HepG2 (cell line): ENCODE data around the gene ZFR2. TPM values are rescaled to one million over a fixed set of nuclear protein-coding genes. Genes with fewer than 3 reads are reported as not detected.
A peak's percentile ranks its signal among the peaks of the same experiment; 100 is the strongest.

Source experiments
- CHD4 ChIP-seq: fragments of 200-600 bp; sonication (generic); IDR thresholded peaks from 2 replicates; pipeline ENCODE4 v1.7.0; 2017; ENCODE audit warnings: mild to moderate bottlenecking, low read length, borderline replicate concordance
- GATAD1 ChIP-seq: IDR thresholded peaks from 2 replicates; pipeline ENCODE4 v1.6.1; 2016; ENCODE audit warnings: missing genetic modification reagents, missing compliant biosample characterization
- HNRNPL ChIP-seq: fragments of 200-400 bp; formaldehyde crosslinking; IDR thresholded peaks from 2 replicates; pipeline ENCODE4 v1.6.1; 2017; ENCODE audit warnings: mild to moderate bottlenecking, low read depth, low read length
- KDM6A ChIP-seq: IDR thresholded peaks from 2 replicates; pipeline ENCODE4 v1.6.1; 2016; ENCODE audit warnings: low read depth
- RELA ChIP-seq: sonication (generic); formaldehyde crosslinking; IDR thresholded peaks from 2 replicates; pipeline ENCODE4 v1.4.0; 2020; ENCODE audit warnings: missing genetic modification reagents
- SIX4 ChIP-seq: sonication (generic); formaldehyde crosslinking; IDR thresholded peaks from 2 replicates; pipeline ENCODE4 v1.4.0; 2020; ENCODE audit warnings: missing genetic modification reagents
- SOX5 ChIP-seq: IDR thresholded peaks from 2 replicates; pipeline ENCODE4 v1.6.1; 2016; ENCODE audit warnings: borderline replicate concordance
- TCF12 ChIP-seq, 2 experiments: fragments of 450-650 bp in 1 of 2; sonication (generic) in 1 of 2; formaldehyde crosslinking in 1 of 2; IDR thresholded peaks; 2 replicates each; pipeline versions ENCODE4 v1.6.1 to v1.8.0; 2017 to 2022; ENCODE audit warnings: antibody characterized with exemption in 1 of 2, mild to moderate bottlenecking in 1 of 2, missing genetic modification reagents in 1 of 2, moderate library complexity in 1 of 2
- TFDP1 ChIP-seq: IDR thresholded peaks from 2 replicates; pipeline ENCODE4 v1.6.1; 2016; ENCODE audit warnings: missing compliant biosample characterization, missing genetic modification reagents, borderline replicate concordance
- TMF1 ChIP-seq: sonication (generic); formaldehyde crosslinking; IDR thresholded peaks from 2 replicates; pipeline ENCODE4 v1.8.1; 2022; ENCODE audit warnings: low read depth, missing genetic modification reagents
- ZBTB37 ChIP-seq: sonication (generic); formaldehyde crosslinking; IDR thresholded peaks from 2 replicates; pipeline ENCODE4 v1.4.0; 2020; ENCODE audit warnings: mild to moderate bottlenecking, missing genetic modification reagents
- ZNF232 ChIP-seq: sonication (generic); formaldehyde crosslinking; IDR thresholded peaks from 2 replicates; pipeline ENCODE4 v1.4.0; 2020; ENCODE audit warnings: missing genetic modification reagents, borderline replicate concordance
- ZNF253 ChIP-seq: sonication (generic); formaldehyde crosslinking; IDR thresholded peaks from 2 replicates; pipeline ENCODE4 v1.8.0; 2022; ENCODE audit warnings: mild to moderate bottlenecking, missing genetic modification reagents, borderline replicate concordance
- ZNF569 ChIP-seq: sonication (generic); formaldehyde crosslinking; IDR thresholded peaks from 2 replicates; pipeline ENCODE4 v1.5.0; 2020; ENCODE audit warnings: mild to moderate bottlenecking, missing genetic modification reagents, moderate library complexity, borderline replicate concordance
- ZNF577 ChIP-seq: sonication (generic); formaldehyde crosslinking; IDR thresholded peaks from 2 replicates; pipeline ENCODE4 v1.4.0; 2020; ENCODE audit warnings: mild to moderate bottlenecking, low read depth, missing genetic modification reagents, borderline replicate concordance
- ZNF776 ChIP-seq: sonication (generic); formaldehyde crosslinking; IDR thresholded peaks from 2 replicates; pipeline ENCODE4 v1.4.0; 2020; ENCODE audit warnings: mild to moderate bottlenecking, missing genetic modification reagents
- ZSCAN30 ChIP-seq: sonication (generic); formaldehyde crosslinking; IDR thresholded peaks from 2 replicates; pipeline ENCODE4 v1.5.0; 2020; ENCODE audit warnings: mild to moderate bottlenecking, missing genetic modification reagents
- polyA plus RNA-seq, 8 experiments: library from polyadenylated mRNA; depleted of rRNA in 3 of 8; stranded (reverse) in 7 of 8; unstranded in 1 of 8; fragments of >200 nt; fragmentation: Illumina TruSeq in 4 of 8; extraction: Trizol in 4 of 8; gene quantifications; 2 replicates each; pipeline versions ENCODE4 v1.2.1 to v1.2.3, GENCODE V29; 2011 to 2016; ENCODE audit warnings: low read depth in 4 of 8, missing spikeins in 1 of 8, mixed read lengths in 1 of 8; ENCODE audit not compliant: insufficient read depth in 1 of 8
- total RNA-seq, 5 experiments: library from RNA; depleted of rRNA; stranded (reverse); fragments of >200 nt; fragmentation: Illumina TruSeq; extraction: Trizol; gene quantifications; 2 replicates each; pipeline ENCODE4 v1.2.3, GENCODE V29; 2016; ENCODE audit warnings: low read depth in 1 of 5
- TF ChIP-seq, protein P1 (sequence below), 2 experiments: IDR thresholded peaks; 2 replicates each; pipeline ENCODE4 v1.6.1; 2011 to 2012; ENCODE audit warnings: low read length in 2 of 2, borderline replicate concordance in 1 of 2, low read depth in 1 of 2, mild to moderate bottlenecking in 1 of 2, moderate library complexity in 1 of 2
- TF ChIP-seq, protein P2 (sequence below): sonication (generic); formaldehyde crosslinking; IDR thresholded peaks from 2 replicates; pipeline ENCODE4 v1.4.0; 2020; ENCODE audit warnings: mild to moderate bottlenecking, missing genetic modification reagents
- TF ChIP-seq, protein P3 (sequence below): sonication (generic); formaldehyde crosslinking; IDR thresholded peaks from 2 replicates; pipeline ENCODE4 v1.5.0; 2020; ENCODE audit warnings: missing genetic modification reagents, mild to moderate bottlenecking, borderline replicate concordance

Gene ZFR2
- total and polyA plus RNA-seq, 2 of the 13 experiments (the other 11 are each of a cell fraction or from before 2014, with no cell fraction given) = 0.37 to 0.69 TPM

DNA sequence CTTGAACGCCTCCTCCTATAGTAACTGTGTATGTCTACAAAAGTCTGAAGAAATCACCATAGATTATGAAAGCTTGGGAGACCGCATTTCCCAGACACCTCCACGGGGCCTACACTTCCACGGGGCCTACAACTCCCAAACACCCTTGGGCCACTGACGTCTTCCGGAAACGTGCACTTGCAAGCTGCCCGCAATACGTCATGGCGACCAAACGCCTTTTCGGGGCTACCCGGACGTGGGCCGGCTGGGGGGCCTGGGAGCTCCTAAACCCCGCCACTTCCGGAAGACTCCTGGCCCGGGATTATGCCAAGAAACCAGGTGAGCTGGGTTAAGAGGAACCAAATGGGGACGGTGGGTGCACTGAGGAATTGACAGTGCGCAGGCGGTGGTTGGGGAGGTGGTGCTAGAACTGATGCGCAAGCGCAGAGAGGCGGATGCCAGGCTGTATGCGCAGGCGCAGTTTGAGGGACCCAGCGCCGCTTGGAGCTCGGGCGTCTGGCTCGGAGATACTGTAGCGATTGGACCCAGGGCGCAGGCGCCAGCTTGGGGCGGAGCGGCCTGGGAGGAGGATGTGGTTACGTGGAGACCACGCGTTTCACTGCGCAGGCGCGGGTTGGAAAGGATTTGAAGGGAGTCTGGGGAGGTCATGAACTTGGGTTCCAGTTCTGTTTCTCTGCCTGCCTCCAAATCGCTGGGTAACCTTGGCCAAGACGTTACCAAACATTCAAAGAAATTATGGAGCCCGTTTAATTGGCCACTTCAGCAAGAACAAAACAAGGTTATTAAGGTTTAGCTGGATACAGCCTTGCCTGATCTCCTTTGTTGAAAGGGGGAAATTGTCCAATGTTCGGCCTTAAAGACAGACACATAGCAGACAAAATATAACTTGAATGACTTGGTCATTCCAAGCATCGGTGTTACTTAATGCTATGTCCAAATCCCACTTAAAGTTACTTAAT is 106.1 kb downstream of the ZFR2 start, which contains the start of gene MRPL54 (continued):
- TF ChIP-seq, protein P1, sequence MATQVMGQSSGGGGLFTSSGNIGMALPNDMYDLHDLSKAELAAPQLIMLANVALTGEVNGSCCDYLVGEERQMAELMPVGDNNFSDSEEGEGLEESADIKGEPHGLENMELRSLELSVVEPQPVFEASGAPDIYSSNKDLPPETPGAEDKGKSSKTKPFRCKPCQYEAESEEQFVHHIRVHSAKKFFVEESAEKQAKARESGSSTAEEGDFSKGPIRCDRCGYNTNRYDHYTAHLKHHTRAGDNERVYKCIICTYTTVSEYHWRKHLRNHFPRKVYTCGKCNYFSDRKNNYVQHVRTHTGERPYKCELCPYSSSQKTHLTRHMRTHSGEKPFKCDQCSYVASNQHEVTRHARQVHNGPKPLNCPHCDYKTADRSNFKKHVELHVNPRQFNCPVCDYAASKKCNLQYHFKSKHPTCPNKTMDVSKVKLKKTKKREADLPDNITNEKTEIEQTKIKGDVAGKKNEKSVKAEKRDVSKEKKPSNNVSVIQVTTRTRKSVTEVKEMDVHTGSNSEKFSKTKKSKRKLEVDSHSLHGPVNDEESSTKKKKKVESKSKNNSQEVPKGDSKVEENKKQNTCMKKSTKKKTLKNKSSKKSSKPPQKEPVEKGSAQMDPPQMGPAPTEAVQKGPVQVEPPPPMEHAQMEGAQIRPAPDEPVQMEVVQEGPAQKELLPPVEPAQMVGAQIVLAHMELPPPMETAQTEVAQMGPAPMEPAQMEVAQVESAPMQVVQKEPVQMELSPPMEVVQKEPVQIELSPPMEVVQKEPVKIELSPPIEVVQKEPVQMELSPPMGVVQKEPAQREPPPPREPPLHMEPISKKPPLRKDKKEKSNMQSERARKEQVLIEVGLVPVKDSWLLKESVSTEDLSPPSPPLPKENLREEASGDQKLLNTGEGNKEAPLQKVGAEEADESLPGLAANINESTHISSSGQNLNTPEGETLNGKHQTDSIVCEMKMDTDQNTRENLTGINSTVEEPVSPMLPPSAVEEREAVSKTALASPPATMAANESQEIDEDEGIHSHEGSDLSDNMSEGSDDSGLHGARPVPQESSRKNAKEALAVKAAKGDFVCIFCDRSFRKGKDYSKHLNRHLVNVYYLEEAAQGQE (IDR thresholded peaks at IDR 0.05; ENCODE audit: borderline replicate concordance in 1 of 2, low read depth in 1 of 2, low read length in 2 of 2) = no peak
- 0 out of 2 replicates have a peak, but pooled peaks have one; percentile 38 for TF ChIP-seq ZNF569 (CRISPR knock-in tag)
- no peak for TF ChIP-seq ZNF232
- TF ChIP-seq, protein P2, sequence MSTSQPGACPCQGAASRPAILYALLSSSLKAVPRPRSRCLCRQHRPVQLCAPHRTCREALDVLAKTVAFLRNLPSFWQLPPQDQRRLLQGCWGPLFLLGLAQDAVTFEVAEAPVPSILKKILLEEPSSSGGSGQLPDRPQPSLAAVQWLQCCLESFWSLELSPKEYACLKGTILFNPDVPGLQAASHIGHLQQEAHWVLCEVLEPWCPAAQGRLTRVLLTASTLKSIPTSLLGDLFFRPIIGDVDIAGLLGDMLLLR (CRISPR knock-in tag) = no peak
- no peak for TF ChIP-seq TMF1
- no peak for TF ChIP-seq CHD4
- TF ChIP-seq ZSCAN30 (CRISPR knock-in tag) = no peak
- no peak for TF ChIP-seq SIX4
- TF ChIP-seq SOX5 (CRISPR knock-in tag) = no peak
- TF ChIP-seq ZNF776 (CRISPR knock-in tag) = no peak
- no peak for TF ChIP-seq ZNF253 (CRISPR knock-in tag)
- no peak for TF ChIP-seq ZNF577 (CRISPR knock-in tag)
- TF ChIP-seq TCF12 (IDR thresholded peaks at IDR 0.05) = no peak
- no peak for TF ChIP-seq TCF12 (CRISPR knock-in tag; IDR thresholded peaks at IDR 0.05)
- peak; percentile 60; the same call in 1 of the 2 replicates for TF ChIP-seq HNRNPL
- no peak for TF ChIP-seq RELA (CRISPR knock-in tag)
- TF ChIP-seq TFDP1 (CRISPR knock-in tag) = no peak
- no peak for TF ChIP-seq KDM6A
- TF ChIP-seq ZBTB37 (CRISPR knock-in tag) = no peak
- TF ChIP-seq, protein P3, sequence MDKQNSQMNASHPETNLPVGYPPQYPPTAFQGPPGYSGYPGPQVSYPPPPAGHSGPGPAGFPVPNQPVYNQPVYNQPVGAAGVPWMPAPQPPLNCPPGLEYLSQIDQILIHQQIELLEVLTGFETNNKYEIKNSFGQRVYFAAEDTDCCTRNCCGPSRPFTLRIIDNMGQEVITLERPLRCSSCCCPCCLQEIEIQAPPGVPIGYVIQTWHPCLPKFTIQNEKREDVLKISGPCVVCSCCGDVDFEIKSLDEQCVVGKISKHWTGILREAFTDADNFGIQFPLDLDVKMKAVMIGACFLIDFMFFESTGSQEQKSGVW (CRISPR knock-in tag) = no peak
- peak; percentile 93 for TF ChIP-seq GATAD1 (CRISPR knock-in tag)
